DOHH2 (cell line): ENCODE data around the gene CBLC.

ENCODE experiments used
- H3F3A ChIP-seq: fragments of 200-600 bp; sonication (generic), shearing (Covaris generic); 2 replicates; pipeline ENCODE4 v1.6.0; 2016; ENCODE audit warnings: antibody characterized with exemption, mild to moderate bottlenecking; ENCODE audit not compliant: control insufficient read depth, insufficient read depth
- H3K27ac ChIP-seq: fragments of 200-600 bp; sonication (generic); 2 replicates; pipeline ENCODE4 v1.5.1; 2014; ENCODE audit warnings: low read depth, mild to moderate bottlenecking, low read length, moderate library complexity
- H3K27me3 ChIP-seq: fragments of 200-600 bp; sonication (generic); 2 replicates; pipeline ENCODE4 v1.6.1; 2014; ENCODE audit warnings: mild to moderate bottlenecking, low read length, mixed read lengths; ENCODE audit not compliant: control insufficient read depth
- H3K36me3 ChIP-seq: fragments of 200-600 bp; sonication (generic); 2 replicates; pipeline ENCODE4 v1.6.1; 2014; ENCODE audit warnings: mild to moderate bottlenecking, low read length, moderate library complexity, mixed read lengths; ENCODE audit not compliant: control insufficient read depth
- H3K4me1 ChIP-seq: fragments of 200-600 bp; sonication (generic); 2 replicates; pipeline ENCODE4 v1.6.1; 2014; ENCODE audit warnings: mild to moderate bottlenecking, low read length, mixed read lengths; ENCODE audit not compliant: control insufficient read depth
- H3K4me2 ChIP-seq: fragments of 200-600 bp; sonication (generic); 2 replicates; pipeline ENCODE4 v1.6.0; 2014; ENCODE audit warnings: mild to moderate bottlenecking, low read length, moderate library complexity
- H3K4me3 ChIP-seq: fragments of 200-600 bp; sonication (generic); 2 replicates; pipeline ENCODE4 v1.5.1; 2014; ENCODE audit warnings: mild to moderate bottlenecking, low read length, mixed read lengths
- H3K79me2 ChIP-seq: fragments of 200-600 bp; sonication (generic); 2 replicates; pipeline ENCODE4 v1.6.1; 2014; ENCODE audit warnings: mild to moderate bottlenecking, low read length, mixed read lengths; ENCODE audit not compliant: control insufficient read depth
- H3K9me2 ChIP-seq: fragments of 200-600 bp; sonication (generic); replicated peaks from 2 replicates; pipeline ENCODE4 v1.6.1; 2014; ENCODE audit warnings: mild to moderate bottlenecking, low read length, mixed read lengths; ENCODE audit not compliant: control insufficient read depth
- H3K9me3 ChIP-seq: fragments of 200-600 bp; sonication (generic); 2 replicates; pipeline ENCODE4 v1.6.1; 2014; ENCODE audit warnings: antibody characterized with exemption, low read length, mixed read lengths; ENCODE audit not compliant: control insufficient read depth, insufficient read depth
- H4K20me1 ChIP-seq: fragments of 200-600 bp; sonication (generic); 2 replicates; pipeline ENCODE4 v1.6.0; 2014; ENCODE audit warnings: low read depth, mild to moderate bottlenecking, antibody characterized with exemption, low read length, moderate library complexity; ENCODE audit not compliant: control insufficient read depth, insufficient read depth
- CTCF ChIP-seq: fragments of 200-600 bp; sonication (generic); IDR thresholded peaks from one replicate; pipeline ENCODE4 v1.5.1; 2014; ENCODE audit warnings: antibody characterized with exemption, mild to moderate bottlenecking, low read depth, low read length; ENCODE audit not compliant: poor library complexity, severe bottlenecking
- EZH2phosphoT487 ChIP-seq: fragments of 200-600 bp; sonication (generic); IDR thresholded peaks from 2 replicates; pipeline ENCODE4 v1.6.1; 2017; ENCODE audit warnings: borderline replicate concordance, mild to moderate bottlenecking, antibody characterized with exemption, low read length, moderate library complexity, mixed read lengths

The CBLC gene

DNA sequence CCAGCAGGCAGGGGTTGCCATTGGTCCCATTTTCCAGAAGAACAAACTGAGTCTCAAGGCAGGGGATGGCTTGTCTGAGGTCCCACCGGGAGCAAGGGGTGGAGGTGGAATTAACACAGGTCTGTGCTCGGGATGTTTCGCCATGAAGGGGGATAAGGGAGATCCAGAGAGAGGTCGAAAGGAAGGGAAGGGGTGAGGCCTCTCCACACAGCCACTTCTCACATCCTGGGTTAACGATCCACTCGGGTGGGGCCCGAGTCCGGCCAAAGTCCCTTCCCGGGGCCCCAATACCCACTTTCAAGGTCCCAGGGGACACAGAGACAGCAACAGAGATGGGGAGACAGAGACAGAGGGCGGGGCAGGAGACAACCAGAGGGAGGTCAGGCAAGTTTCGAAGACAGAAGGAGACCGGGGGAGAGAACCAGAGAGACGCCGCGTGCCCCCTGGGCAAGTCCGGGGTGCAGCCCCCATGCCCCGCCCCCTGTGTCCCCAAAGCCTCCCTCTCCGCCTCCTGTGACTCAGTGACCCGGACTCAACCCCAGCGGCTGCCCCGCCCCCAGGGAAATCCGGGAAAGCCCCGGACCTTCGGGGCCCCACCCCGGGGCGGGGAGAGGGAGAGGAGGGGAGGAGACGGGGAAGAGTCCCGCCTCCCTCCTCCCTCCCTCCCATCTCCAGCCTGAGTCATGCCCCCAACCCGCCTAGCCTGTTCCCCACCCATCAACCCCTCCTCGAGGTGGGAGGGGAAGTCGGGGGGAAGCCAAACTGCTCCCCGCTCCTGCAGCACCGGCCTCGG, 30.5 kb upstream of the CBLC start:
- H3K4me1 ChIP-seq = peaks cover 50% of the 10 kb centered on the region
- H3F3A ChIP-seq = peaks cover 21% of the 10 kb centered on the region
- no peak for TF ChIP-seq CTCF
- no peaks in the 10 kb centered on the region for H4K20me1 ChIP-seq
- H3K9me2 ChIP-seq = no peaks in the 10 kb centered on the region
- peaks cover 20% of the 10 kb centered on the region for H3K36me3 ChIP-seq
- peak overlapping the region; percentile 91 for H3K27ac ChIP-seq
- H3K4me3 ChIP-seq = peak overlapping the region; percentile 91
- H3K79me2 ChIP-seq = peaks cover 24% of the 10 kb centered on the region
- no peaks in the 10 kb centered on the region for H3K9me3 ChIP-seq
- H3K27me3 ChIP-seq = peaks cover 13% of the 10 kb centered on the region
- peak overlapping the region; percentile 98 for H3K4me2 ChIP-seq

- Histone ChIP-seq H3K9me2 (no peaks in the 10 kb centered on the region), H3K4me2 (peak overlapping the region; percentile 98), H3K9me3 (no peaks in the 10 kb centered on the region), H4K20me1 (no peaks in the 10 kb centered on the region), H3K27me3 (peaks cover 13% of the 10 kb centered on the region), H3K27ac (peak overlapping the region; percentile 91), H3K79me2 (peaks cover 24% of the 10 kb centered on the region), H3K4me1 (peaks cover 57% of the 10 kb centered on the region), H3F3A (peaks cover 28% of the 10 kb centered on the region), H3K36me3 (peaks cover 26% of the 10 kb centered on the region), H3K4me3 (peak overlapping the region; percentile 91)
- TF ChIP-seq EZH2phosphoT487 (no peak), CTCF (no peak)
Measured at GRCh38 chr19:44747739-44748425, 29.8 kb upstream of the CBLC start.

- TF ChIP-seq CTCF = no peak
- no peak for TF ChIP-seq EZH2phosphoT487
- no peaks in the 10 kb centered on the region for H3K9me2 ChIP-seq
- peaks cover 61% of the 10 kb centered on the region for H3K4me1 ChIP-seq
- peak within 1 kb of the TSS; percentile 98 for H3K4me2 ChIP-seq
- H3K36me3 ChIP-seq = peaks cover 28% of the 10 kb centered on the region
- peaks cover 24% of the 10 kb centered on the region for H3K79me2 ChIP-seq
- peaks cover 13% of the 10 kb centered on the region for H3K27me3 ChIP-seq
- H3K9me3 ChIP-seq = no peaks in the 10 kb centered on the region
- peak within 1 kb of the TSS; percentile 91 for H3K4me3 ChIP-seq
- no peaks in the 10 kb centered on the region for H4K20me1 ChIP-seq
- H3F3A ChIP-seq = peaks cover 31% of the 10 kb centered on the region
- peak within 1 kb of the TSS; percentile 97 for H3K27ac ChIP-seq
Measured at GRCh38 chr19:44748426-44749254, 29.1 kb upstream of the CBLC start, which contains the start of gene BCL3. Gene BCL3, plus strand, starts transcription at chr19:44748708. Its CDS starts 83 bp downstream, at chr19:44748791.
